Activated naive CD4-positive, alpha-beta T cell treated with anti-CD3 and anti-CD28 coated beads, Interleukin-2, amount 10 ng/mL, durations not matched to agents 5 hours and 36 hours (primary cell): ENCODE results near the gene GON4L. TPM values are rescaled to one million over a fixed set of nuclear protein-coding genes. Genes with fewer than 3 reads are reported as not detected.

ENCODE experiments used
- total RNA-seq, 2 experiments: library from RNA; stranded (reverse); gene quantifications; one replicate each; pipeline ENCODE4 v1.2.3, GENCODE V29; 2021

The GON4L gene, protein sequence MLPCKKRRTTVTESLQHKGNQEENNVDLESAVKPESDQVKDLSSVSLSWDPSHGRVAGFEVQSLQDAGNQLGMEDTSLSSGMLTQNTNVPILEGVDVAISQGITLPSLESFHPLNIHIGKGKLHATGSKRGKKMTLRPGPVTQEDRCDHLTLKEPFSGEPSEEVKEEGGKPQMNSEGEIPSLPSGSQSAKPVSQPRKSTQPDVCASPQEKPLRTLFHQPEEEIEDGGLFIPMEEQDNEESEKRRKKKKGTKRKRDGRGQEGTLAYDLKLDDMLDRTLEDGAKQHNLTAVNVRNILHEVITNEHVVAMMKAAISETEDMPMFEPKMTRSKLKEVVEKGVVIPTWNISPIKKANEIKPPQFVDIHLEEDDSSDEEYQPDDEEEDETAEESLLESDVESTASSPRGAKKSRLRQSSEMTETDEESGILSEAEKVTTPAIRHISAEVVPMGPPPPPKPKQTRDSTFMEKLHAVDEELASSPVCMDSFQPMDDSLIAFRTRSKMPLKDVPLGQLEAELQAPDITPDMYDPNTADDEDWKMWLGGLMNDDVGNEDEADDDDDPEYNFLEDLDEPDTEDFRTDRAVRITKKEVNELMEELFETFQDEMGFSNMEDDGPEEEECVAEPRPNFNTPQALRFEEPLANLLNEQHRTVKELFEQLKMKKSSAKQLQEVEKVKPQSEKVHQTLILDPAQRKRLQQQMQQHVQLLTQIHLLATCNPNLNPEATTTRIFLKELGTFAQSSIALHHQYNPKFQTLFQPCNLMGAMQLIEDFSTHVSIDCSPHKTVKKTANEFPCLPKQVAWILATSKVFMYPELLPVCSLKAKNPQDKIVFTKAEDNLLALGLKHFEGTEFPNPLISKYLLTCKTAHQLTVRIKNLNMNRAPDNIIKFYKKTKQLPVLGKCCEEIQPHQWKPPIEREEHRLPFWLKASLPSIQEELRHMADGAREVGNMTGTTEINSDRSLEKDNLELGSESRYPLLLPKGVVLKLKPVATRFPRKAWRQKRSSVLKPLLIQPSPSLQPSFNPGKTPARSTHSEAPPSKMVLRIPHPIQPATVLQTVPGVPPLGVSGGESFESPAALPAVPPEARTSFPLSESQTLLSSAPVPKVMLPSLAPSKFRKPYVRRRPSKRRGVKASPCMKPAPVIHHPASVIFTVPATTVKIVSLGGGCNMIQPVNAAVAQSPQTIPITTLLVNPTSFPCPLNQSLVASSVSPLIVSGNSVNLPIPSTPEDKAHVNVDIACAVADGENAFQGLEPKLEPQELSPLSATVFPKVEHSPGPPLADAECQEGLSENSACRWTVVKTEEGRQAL (N-terminal part only)
- 10 to 100 TPM; 71.3 to 71.5 TPM for total RNA-seq

DNA sequence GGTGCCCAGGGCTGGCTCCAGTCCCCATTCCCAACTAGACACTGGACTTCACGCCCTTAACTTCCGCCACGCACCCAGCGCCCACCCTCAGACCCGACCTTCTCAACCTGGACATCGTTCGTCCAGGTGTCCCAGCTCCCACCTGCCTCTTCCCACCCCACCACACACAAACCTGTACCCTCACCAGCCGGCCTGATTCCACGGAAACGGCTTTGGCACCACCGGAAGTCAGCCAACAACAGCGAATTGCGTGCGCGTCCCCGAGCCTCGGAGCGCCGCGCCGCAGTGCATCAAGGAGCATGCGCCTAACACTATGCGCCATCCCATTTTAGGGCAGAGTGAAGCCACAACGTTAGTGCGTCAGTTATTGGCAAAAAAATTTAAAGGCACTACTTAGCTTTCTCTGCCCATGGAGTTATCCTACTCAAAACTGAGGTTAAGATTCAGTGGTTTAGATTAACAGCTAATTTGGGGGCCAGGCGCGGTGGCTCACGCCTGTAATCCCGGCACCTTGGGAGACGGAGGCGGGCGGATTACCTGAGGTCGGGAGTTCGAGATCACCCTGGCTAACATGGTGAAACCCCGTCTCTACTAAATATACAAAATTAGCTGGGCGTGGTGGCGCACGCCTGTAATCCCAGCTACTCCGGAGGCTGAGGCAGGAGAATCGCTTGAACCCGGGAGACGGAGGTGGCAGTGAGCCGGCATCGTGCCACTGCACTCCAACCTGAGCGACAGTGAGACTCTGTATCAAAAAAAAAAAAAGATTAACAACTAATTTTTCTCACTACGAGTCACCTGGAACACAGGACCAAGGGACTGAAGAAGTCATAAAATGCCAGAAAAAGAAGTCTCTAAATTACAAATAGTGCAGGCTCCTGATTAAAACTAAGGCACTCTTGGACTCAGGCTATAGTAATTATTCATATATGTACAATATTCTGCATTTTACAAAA, at the start of gene GON4L:
GON4L (minus strand) TSS at position 240 of the 956 bp plus-strand sequence. CDS start 3,434 bp downstream, outside the sequence.

GRCh38 chr1:155859234-155859829, 2.3 kb upstream of the GON4L start, which contains the start of gene SYT11:
Gene SYT11 (plus strand): TSS chr1:155859567. CDS start chr1:155859762, 195 bp downstream.

Other genes with a start within 250 kb of the GON4L start
- gene MSTO1, start 247.0 kb downstream of the GON4L start, total RNA-seq = 10 to 100 TPM; 50.7 to 53.1 TPM
- 10 to 100 TPM; 70.9 to 73.8 TPM for gene YY1AP1, start 168.4 kb downstream of the GON4L start, total RNA-seq
- gene DAP3, start 168.1 kb downstream of the GON4L start, total RNA-seq = 100 to 1,000 TPM; 120 to 132 TPM
- gene SYT11, start 2.4 kb upstream of the GON4L start, total RNA-seq = 1 to 10 TPM; 5.7 to 6.2 TPM
- 10 to 100 TPM; 32.1 to 33.1 TPM for gene RIT1, start 54.1 kb upstream of the GON4L start, total RNA-seq
- 10 to 100 TPM; 59.4 to 61.4 TPM for gene KHDC4, start 77.2 kb upstream of the GON4L start, total RNA-seq
- gene RXFP4, start 84.4 kb upstream of the GON4L start, total RNA-seq = not detected
- 100 to 1,000 TPM; 140 to 156 TPM for gene ARHGEF2, start 121.3 kb upstream of the GON4L start, total RNA-seq
- 100 to 1,000 TPM; 291 to 312 TPM for gene SSR2, start 163.7 kb upstream of the GON4L start, total RNA-seq
- 10 to 100 TPM; 26.2 to 26.5 TPM for gene UBQLN4, start 196.6 kb upstream of the GON4L start, total RNA-seq
- 10 to 100 TPM; 46.8 to 57.1 TPM for gene LAMTOR2, start 197.6 kb upstream of the GON4L start, total RNA-seq
- under 1 TPM; 0.81 to 0.99 TPM for gene RAB25, start 203.9 kb upstream of the GON4L start, total RNA-seq
- not detected for gene MEX3A, start 225.3 kb upstream of the GON4L start, total RNA-seq